ENCODE results near the gene REEP6.
"Not testable (repeated sequence)": the region's sequence is repeated elsewhere in the genome, so short reads cannot be mapped to it uniquely, and the experiment has no call there.

REEP6 gene

GRCh38 chr19:1532003-1532402 is 41.0 kb downstream of the REEP6 start:
- no peak overlapping the region for H3K4me3 Mint-ChIP-seq
- TF ChIP-seq CTCF (IDR thresholded peaks at IDR 0.05; ENCODE audit: unreplicated experiment in 3 of 3), result no peak

GRCh38 chr19:1533510-1534150 is 42.6 kb downstream of the REEP6 start:
- Mint-ChIP-seq H3K4me3 (no peak overlapping the region), H3K27me3 (ENCODE audit: low read depth) (peaks cover 25% of the 10 kb centered on the region), H3K27ac (no peak overlapping the region), H3K36me3 (ENCODE audit: low read depth) (no peaks in the 10 kb centered on the region), H3K9me3 (no peaks in the 10 kb centered on the region), H3K4me1 (no peaks in the 10 kb centered on the region)
- no peak for TF ChIP-seq CTCF (IDR thresholded peaks at IDR 0.05; ENCODE audit: unreplicated experiment in 3 of 3)

More at GRCh38 chr19:1532003-1532402, 41.0 kb downstream of the REEP6 start:
- H3K27ac Mint-ChIP-seq, result no peak overlapping the region
- H3K36me3 Mint-ChIP-seq (ENCODE audit: low read depth), result no peaks in the 10 kb centered on the region
- peaks cover 29% of the 10 kb centered on the region for H3K27me3 Mint-ChIP-seq (ENCODE audit: low read depth)
- H3K9me3 Mint-ChIP-seq, result no peaks in the 10 kb centered on the region
- H3K4me1 Mint-ChIP-seq, result no peaks in the 10 kb centered on the region

- no peaks in the 10 kb centered on the region for H3K9me3 Mint-ChIP-seq
Measured at GRCh38 chr19:1534972-1535371, 44.0 kb downstream of the REEP6 start.

GRCh38 chr19:1535699-1536098 is 44.7 kb downstream of the REEP6 start:
- not testable (repeated sequence) for H3K4me1 Mint-ChIP-seq; H3K27ac Mint-ChIP-seq; H3K9me3 Mint-ChIP-seq; H3K36me3 Mint-ChIP-seq (ENCODE audit: low read depth); H3K4me3 Mint-ChIP-seq
- peaks cover 23% of the 10 kb centered on the region for H3K27me3 Mint-ChIP-seq (ENCODE audit: low read depth)

More at GRCh38 chr19:1534972-1535371, 44.0 kb downstream of the REEP6 start:
- Mint-ChIP-seq H3K27me3 (ENCODE audit: low read depth) (peaks cover 20% of the 10 kb centered on the region), H3K4me1 (no peaks in the 10 kb centered on the region), H3K27ac (no peak overlapping the region), H3K4me3 (no peak overlapping the region), H3K36me3 (ENCODE audit: low read depth) (no peaks in the 10 kb centered on the region)
- no peak for TF ChIP-seq CTCF (IDR thresholded peaks at IDR 0.05; ENCODE audit: unreplicated experiment in 3 of 3)

GRCh38 chr19:1538978-1539377 is 48.0 kb downstream of the REEP6 start:
- H3K9me3 Mint-ChIP-seq, result no peaks in the 10 kb centered on the region
- peak overlapping the region in 2 of 3 experiments; percentile 59 to 71 for H3K27ac Mint-ChIP-seq
- peaks cover 17% of the 10 kb centered on the region for H3K4me1 Mint-ChIP-seq
- H3K4me3 Mint-ChIP-seq, result peak overlapping the region in 1 of 3 experiments; percentile 38
- H3K36me3 Mint-ChIP-seq (ENCODE audit: low read depth), result no peaks in the 10 kb centered on the region
- no peak for TF ChIP-seq CTCF (IDR thresholded peaks at IDR 0.05; ENCODE audit: unreplicated experiment in 3 of 3)
- peaks cover 23% of the 10 kb centered on the region for H3K27me3 Mint-ChIP-seq (ENCODE audit: low read depth)

GRCh38 chr19:1539749-1540148 is 48.8 kb downstream of the REEP6 start:
- H3K4me3 Mint-ChIP-seq; H3K36me3 Mint-ChIP-seq (ENCODE audit: low read depth); H3K9me3 Mint-ChIP-seq: not testable (repeated sequence)
- peak overlapping the region in 1 of 3 experiments; percentile 92 for H3K27ac Mint-ChIP-seq
- H3K27me3 Mint-ChIP-seq (ENCODE audit: low read depth), result peaks cover 31% of the 10 kb centered on the region
- peaks cover 17% of the 10 kb centered on the region for H3K4me1 Mint-ChIP-seq

GRCh38 chr19:1540365-1540925 is 49.5 kb downstream of the REEP6 start:
- peaks cover 17% of the 10 kb centered on the region for H3K4me1 Mint-ChIP-seq
- H3K4me3 Mint-ChIP-seq, result peak overlapping the region in 2 of 3 experiments; percentile 51 to 56
- TF ChIP-seq CTCF (IDR thresholded peaks at IDR 0.05; ENCODE audit: unreplicated experiment in 3 of 3), result no peak
- H3K9me3 Mint-ChIP-seq, result no peaks in the 10 kb centered on the region
- peak overlapping the region; percentile 39 to 92 (median 90) for H3K27ac Mint-ChIP-seq
- no peaks in the 10 kb centered on the region for H3K36me3 Mint-ChIP-seq (ENCODE audit: low read depth)
- peaks cover 33% of the 10 kb centered on the region for H3K27me3 Mint-ChIP-seq (ENCODE audit: low read depth)

All from nephron (organoid).